ENCODE results near the gene EYS. TPM values are rescaled to one million over a fixed set of nuclear protein-coding genes. Genes with fewer than 3 reads are reported as not detected.

EYS gene
- total RNA-seq, 1 donor from 2014 or later = not detected

DNA sequence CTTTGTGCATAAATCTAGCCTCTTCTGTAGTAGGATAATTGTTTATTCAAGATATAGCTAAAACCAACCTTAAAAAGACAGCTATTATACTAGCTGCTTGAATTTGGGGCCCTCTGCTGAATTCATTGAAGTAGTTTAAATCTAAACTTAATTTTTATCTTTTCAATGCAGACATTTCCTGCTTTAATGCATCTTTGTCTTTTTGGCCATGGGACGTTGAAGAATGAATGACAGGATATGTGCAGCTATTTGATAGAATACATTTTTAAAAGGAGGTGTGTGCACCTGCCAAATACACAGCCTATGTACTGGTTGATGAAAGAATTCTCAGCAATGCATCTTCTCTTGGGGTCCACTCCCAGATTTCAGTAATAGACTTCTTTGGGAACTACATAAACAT, 1546.5 kb downstream of the EYS start:
- intact Hi-C loops (cut with micrococcal nuclease) = no loop called here

DNA sequence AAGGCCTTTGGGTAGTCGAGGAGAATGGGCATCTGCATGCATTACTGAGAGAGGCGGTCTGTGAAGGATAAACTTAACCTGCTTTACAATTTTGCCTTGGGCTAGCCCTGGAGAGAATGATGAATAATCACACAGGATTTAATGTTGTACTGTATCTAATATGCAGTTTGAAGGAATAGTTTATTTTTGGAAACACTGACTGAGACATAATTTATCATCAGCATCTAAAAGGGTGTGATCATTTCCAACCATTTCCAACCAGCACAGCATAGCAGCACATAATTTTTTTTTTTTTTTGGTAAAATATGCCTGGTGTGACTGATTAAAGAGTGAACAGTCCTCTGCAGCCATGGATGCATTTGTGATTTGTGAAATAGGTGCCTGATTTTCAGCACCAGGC, 1552.0 kb downstream of the EYS start:
- intact Hi-C loops (cut with micrococcal nuclease) = no loop called here

GRCh38 chr6:64146876-64147275, 1560.2 kb downstream of the EYS start:
- intact Hi-C loops (cut with micrococcal nuclease) = no loop called here

GRCh38 chr6:64146094-64146493, 1560.9 kb downstream of the EYS start:
- intact Hi-C loops (cut with micrococcal nuclease) = no loop called here

GRCh38 chr6:64145658-64146057, 1561.4 kb downstream of the EYS start:
- intact Hi-C loops (cut with micrococcal nuclease) = no loop called here

DNA sequence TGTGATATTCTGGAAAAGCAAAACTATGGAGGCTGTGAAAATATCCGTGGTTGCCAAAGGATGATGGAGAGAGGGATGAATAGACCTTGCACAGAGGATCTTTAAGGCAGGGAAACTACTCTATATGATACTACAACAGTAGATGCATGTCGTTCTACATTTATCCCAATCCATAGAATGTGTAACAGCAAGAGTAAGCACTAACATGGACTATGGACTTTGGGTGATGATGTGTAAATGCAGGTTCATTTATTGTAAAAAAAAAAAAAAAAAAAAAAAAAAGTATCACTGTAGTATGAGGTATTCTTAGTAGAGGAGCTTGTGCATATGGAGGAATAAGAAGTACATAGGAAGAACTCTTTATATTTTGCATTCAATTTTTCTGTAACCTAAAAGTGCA, 1563.9 kb downstream of the EYS start:
- intact Hi-C loops (cut with micrococcal nuclease) = no loop called here

GRCh38 chr6:64141680-64142079, 1565.3 kb downstream of the EYS start:
- intact Hi-C loops (cut with micrococcal nuclease) = no loop called here

- intact Hi-C loops (cut with micrococcal nuclease) = no loop called here
These were observed 1578.6 kb downstream of the EYS start for GRCh38 chr6:64128301-64129024.

DNA sequence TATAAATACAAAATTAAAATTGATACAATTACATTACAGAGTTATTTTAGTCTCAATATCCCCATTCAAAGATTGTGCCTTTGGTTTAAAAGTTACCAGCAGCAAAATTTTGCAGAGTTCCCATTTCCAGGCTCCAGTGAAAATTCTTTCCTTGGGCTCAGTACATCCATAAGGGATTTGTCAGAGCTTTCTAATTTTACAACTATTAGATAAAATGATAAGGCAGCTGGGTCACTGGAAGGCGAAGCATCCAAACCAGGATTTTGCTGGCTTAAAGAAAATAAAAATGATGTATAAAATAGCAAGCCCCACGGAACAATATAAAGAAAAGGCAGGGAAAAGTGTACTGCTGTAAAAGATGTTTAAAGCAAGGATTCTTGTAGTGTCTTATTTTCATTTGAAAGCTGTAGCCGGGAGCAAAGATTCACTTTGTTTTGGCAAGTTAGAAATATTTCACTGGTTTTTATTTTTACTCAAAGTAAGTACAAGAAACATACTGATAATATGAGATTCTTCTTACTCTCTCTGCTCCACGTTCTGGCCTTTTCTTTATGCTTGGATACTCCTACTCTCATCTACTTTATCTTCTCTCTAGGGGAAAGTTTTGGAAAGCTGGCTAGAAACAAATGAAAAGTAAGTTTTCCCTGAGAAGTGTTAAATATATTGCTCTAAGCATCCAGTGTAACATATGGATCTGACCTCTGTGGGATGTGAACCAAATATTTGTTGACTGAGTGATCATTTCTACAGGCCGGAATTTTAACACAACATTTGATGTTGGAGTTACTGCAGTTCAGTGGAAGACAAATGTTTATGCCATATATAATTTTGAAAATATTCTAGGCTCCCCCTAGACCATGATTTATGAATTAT, 1583.0 kb downstream of the EYS start:
- intact Hi-C loops (cut with micrococcal nuclease) = no loop called here

GRCh38 chr6:64122712-64123375, 1584.2 kb downstream of the EYS start:
- intact Hi-C loops (cut with micrococcal nuclease) = no loop called here

GRCh38 chr6:64121011-64121565, 1585.9 kb downstream of the EYS start:
- intact Hi-C loops (cut with micrococcal nuclease) = no loop called here

GRCh38 chr6:64113704-64114103, 1593.3 kb downstream of the EYS start:
- intact Hi-C loops (cut with micrococcal nuclease) = no loop called here

DNA sequence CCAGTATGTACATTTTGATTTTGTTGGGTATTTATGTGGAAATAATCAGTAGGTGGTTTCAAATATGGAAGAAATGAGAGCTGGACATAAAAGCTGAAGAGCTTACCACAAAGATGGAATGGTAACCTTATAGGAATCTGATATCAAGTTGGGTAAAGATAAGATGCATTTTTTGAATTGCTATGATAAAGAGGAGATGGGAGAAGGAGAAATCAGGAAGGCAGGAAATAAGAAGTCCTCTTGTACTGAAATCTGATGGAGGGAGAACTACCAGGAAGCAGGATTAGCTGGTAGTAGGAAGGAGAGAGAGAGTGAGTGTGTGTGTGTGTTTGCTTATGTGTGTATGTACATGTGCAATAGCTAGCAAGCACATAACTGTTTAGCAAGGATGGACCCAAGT, 1603.0 kb downstream of the EYS start:
- intact Hi-C loops (cut with micrococcal nuclease) = no loop called here

- intact Hi-C loops (cut with micrococcal nuclease) = no loop called here
These were observed 1603.5 kb downstream of the EYS start for GRCh38 chr6:64103480-64103879.

DNA sequence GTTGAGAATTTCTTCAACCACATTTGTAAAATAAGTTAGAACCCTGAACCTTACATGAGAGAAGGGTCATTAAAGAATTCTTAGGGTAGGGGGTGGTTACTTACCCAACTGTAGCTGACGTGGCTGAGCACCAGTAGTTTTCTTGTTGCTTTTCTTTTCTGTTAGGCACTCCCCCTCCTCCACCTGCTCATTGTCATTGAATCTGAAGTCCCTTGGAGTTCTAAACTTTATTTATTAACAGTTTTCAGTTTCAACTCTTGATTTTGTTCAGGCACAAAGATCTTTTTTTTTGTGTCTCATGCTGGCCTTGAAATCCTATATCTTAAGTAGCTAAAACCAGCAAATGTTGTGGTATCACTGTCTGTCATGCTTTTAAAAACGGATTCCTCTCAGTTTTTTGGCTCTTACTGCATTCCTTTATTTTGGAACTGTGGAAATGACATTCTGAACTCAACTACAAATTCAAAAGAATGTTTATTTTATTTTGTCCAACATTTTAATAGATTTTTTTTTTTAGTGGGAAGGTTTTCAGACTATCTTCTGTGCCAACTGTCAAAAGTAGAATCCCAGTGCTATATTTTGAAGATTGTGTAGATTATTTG, 1606.2 kb downstream of the EYS start:
- intact Hi-C loops (cut with micrococcal nuclease) = no loop called here

DNA sequence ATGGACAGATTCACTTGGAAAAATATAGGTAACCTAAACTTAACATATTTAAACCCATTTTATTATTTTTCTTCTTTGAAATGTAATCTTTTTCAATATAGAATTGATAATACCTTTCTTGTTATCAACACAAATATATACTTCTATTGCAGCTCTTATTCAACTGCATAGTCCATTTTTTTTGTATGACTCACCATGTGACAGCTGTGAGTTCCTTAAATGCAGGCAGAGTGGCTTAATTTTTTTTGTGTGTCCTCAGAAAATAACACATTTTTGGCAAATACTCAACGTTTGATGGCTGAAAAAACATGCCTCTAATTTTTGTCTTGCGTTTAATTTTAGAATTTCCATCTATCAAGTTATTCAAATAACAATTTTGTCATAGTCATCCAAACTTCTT, 1616.7 kb downstream of the EYS start:
- intact Hi-C loops (cut with micrococcal nuclease) = no loop called here

GRCh38 chr6:64085126-64085525, 1621.9 kb downstream of the EYS start:
- intact Hi-C loops (cut with micrococcal nuclease) = no loop called here

DNA sequence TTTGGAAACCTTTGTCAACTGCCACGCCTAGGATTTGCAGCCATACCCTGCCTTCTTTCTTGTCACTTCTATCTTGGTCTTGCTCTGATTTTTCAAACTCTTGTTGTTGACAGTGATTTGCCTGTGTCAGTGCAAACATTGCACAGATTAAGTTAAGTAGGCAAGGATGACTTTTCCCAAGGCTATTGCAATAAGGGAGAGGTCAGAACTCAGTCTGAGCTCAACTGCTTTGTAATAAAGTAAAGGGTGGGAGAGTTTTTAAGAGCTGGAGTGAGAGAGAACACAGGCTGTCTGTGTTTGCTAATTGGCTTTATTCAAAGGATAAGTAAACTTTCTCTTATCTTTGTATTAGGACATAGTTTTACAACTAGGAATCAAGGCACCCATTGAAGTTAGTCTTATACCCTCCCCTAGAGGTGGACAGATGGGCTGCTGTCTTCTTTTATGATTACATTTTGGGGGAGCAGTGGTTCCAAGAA, 1622.8 kb downstream of the EYS start:
- intact Hi-C loops (cut with micrococcal nuclease) = no loop called here

GRCh38 chr6:64083261-64083660, 1623.8 kb downstream of the EYS start:
- intact Hi-C loops (cut with micrococcal nuclease) = no loop called here

DNA sequence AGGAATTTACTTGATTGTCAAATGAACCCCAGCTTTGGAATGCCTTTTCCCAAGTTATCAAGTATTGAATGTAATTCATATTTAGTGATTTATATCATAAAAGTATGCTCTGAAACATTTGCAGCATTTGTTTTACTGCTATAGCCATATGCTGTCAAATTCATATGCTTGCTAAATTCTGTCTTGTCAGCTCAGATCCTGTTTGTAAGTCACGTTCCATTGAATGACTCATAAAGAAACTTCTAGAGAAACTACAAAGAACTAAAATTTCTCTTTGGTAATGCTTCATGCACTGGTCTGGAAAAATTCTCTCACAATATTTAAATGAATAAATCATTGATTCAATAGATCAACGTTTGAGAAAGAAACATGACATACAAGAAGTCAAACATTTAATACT, 1625.6 kb downstream of the EYS start:
- intact Hi-C loops (cut with micrococcal nuclease) = no loop called here

DNA sequence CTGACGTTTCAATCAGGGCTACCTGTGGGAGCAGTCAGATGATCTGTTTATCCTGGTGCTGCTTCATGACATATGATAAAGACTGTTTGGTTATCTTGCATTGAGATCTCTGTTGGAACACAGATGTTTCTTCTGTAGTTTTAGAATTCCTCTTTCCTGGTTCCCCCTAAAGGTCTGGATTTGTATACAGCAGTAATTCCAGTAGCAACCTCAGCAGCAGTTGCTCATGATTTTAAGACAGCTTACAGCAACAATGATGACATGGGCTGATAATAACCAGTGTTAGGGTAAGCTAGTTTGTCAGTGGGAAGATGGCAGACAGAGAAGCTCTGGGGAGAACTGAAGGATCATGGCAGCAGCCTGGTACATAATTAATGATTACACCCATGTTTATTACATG, 1632.0 kb downstream of the EYS start:
- intact Hi-C loops (cut with micrococcal nuclease) = no loop called here
